KMS-11 (cell line): ENCODE data around the gene LHFPL3.

Source experiments
- H2AFZ ChIP-seq: fragments of 200-600 bp; sonication (generic); 2 replicates; pipeline ENCODE4 v1.6.1; 2016; ENCODE audit warnings: antibody characterized with exemption, mixed run types, low read depth
- H3K27ac ChIP-seq: fragments of 200-600 bp; sonication (generic); 2 replicates; pipeline ENCODE4 v1.6.1; 2016; ENCODE audit warnings: mild to moderate bottlenecking, mixed run types
- H3K27me3 ChIP-seq: fragments of 200-600 bp; sonication (generic); 2 replicates; pipeline ENCODE4 v1.6.1; 2017; ENCODE audit warnings: mild to moderate bottlenecking, low read depth, mixed run types, moderate library complexity; ENCODE audit not compliant: insufficient read depth
- H3K36me3 ChIP-seq: fragments of 200-600 bp; sonication (generic); 2 replicates; pipeline ENCODE4 v1.6.1; 2017; ENCODE audit warnings: mild to moderate bottlenecking, mixed run types; ENCODE audit not compliant: insufficient read depth
- H3K4me1 ChIP-seq: fragments of 200-600 bp; sonication (generic); 2 replicates; pipeline ENCODE4 v1.6.1; 2016; ENCODE audit warnings: mild to moderate bottlenecking, low read depth, mixed run types; ENCODE audit not compliant: poor library complexity, severe bottlenecking
- H3K4me2 ChIP-seq: fragments of 200-600 bp; sonication (generic); 2 replicates; pipeline ENCODE4 v1.7.0; 2016; ENCODE audit warnings: mild to moderate bottlenecking, mixed run types
- H3K4me3 ChIP-seq: fragments of 200-600 bp; sonication (generic); IDR thresholded peaks from 2 replicates; pipeline ENCODE4 v1.6.1; 2017; ENCODE audit warnings: low read depth, low read length, mixed read lengths; ENCODE audit not compliant: insufficient read depth
- H3K79me2 ChIP-seq: fragments of 200-600 bp; sonication (generic); 2 replicates; pipeline ENCODE4 v1.6.1; 2016; ENCODE audit warnings: low read depth, mixed run types; ENCODE audit not compliant: insufficient read depth
- H3K9ac ChIP-seq: fragments of 200-600 bp; sonication (generic); 2 replicates; pipeline ENCODE4 v1.6.1; 2016; ENCODE audit warnings: mild to moderate bottlenecking, mixed run types
- H4K20me1 ChIP-seq: fragments of 200-600 bp; sonication (generic); 2 replicates; pipeline ENCODE4 v1.6.1; 2016; ENCODE audit warnings: mild to moderate bottlenecking, mixed run types; ENCODE audit not compliant: insufficient read depth
- TF ChIP-seq, protein P1 (sequence below): fragments of 200-600 bp; sonication (generic); conservative IDR thresholded peaks from 2 replicates; pipeline ENCODE4 v1.6.1; 2017; ENCODE audit warnings: low read depth, mild to moderate bottlenecking, antibody characterized with exemption, low read length, moderate library complexity, mixed read lengths

LHFPL3 gene

DNA sequence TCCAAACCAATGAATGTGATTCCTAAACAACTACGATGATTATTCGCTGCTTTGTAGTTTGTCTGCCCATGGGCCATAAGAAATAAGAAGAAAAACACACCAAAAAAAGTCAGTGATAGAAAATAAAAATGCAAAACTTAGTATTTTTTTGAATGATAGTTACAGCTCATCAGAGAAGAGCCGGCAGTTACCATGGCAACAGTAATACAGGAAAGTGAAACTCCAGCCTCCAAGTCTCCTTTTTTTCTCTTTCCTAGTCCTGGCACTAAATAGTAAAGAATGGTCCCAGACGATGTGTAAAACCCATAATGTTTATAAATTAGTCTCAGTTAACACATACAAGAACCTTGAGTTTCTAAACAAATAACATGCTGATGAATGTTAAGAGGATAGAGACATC lies 21.6 kb upstream of the LHFPL3 start:
- no peak overlapping the region for H2AFZ ChIP-seq
- H3K4me3 ChIP-seq = no peak overlapping the region
- no peaks in the 10 kb centered on the region for H3K4me1 ChIP-seq
- no peaks in the 10 kb centered on the region for H3K27me3 ChIP-seq
- no peaks in the 10 kb centered on the region for H3K36me3 ChIP-seq
- TF ChIP-seq, protein P1, sequence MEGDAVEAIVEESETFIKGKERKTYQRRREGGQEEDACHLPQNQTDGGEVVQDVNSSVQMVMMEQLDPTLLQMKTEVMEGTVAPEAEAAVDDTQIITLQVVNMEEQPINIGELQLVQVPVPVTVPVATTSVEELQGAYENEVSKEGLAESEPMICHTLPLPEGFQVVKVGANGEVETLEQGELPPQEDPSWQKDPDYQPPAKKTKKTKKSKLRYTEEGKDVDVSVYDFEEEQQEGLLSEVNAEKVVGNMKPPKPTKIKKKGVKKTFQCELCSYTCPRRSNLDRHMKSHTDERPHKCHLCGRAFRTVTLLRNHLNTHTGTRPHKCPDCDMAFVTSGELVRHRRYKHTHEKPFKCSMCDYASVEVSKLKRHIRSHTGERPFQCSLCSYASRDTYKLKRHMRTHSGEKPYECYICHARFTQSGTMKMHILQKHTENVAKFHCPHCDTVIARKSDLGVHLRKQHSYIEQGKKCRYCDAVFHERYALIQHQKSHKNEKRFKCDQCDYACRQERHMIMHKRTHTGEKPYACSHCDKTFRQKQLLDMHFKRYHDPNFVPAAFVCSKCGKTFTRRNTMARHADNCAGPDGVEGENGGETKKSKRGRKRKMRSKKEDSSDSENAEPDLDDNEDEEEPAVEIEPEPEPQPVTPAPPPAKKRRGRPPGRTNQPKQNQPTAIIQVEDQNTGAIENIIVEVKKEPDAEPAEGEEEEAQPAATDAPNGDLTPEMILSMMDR = no peak
- H3K9ac ChIP-seq = no peak overlapping the region
- no peaks in the 10 kb centered on the region for H3K79me2 ChIP-seq
- H3K4me2 ChIP-seq = no peak overlapping the region
- no peaks in the 10 kb centered on the region for H4K20me1 ChIP-seq
- H3K27ac ChIP-seq = no peak overlapping the region

DNA sequence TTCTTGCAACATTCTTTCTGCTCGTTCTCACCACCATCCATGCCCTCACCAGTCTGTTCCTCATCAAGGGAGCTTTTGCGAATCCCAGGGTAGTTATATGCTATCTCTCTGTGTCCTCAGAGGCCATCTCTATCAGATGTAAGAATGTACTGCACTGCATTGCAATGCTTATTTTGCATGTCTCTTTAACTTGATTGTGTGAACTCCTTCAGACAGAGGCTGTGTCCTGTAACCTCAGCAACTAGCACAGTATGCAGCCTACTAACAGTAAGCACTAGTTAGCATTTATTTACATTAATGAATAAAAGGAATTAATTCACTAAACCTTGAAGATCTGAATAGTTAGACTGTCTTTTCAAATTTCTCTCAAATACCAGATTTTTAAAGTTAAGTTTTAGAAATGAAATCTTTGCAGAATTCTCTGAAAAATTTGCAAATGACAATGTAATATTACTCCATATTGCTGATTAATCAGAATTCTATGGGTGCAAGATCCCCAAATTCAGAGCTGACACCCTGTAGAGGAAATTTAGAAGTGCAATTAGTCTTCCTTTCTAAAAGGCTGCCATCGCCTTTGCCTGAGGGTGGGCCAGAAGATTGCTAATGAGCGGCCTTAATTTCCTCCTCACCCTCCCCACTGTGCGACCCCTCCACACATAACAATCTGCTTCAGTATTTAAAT lies 10.3 kb upstream of the LHFPL3 start:
- no peak overlapping the region for H3K4me3 ChIP-seq
- H4K20me1 ChIP-seq = no peaks in the 10 kb centered on the region
- H3K36me3 ChIP-seq = no peaks in the 10 kb centered on the region
- no peak overlapping the region for H2AFZ ChIP-seq
- H3K27me3 ChIP-seq = no peaks in the 10 kb centered on the region
- H3K9ac ChIP-seq = no peak overlapping the region
- H3K4me2 ChIP-seq = no peak overlapping the region
- TF ChIP-seq, protein P1 = no peak
- no peak overlapping the region for H3K27ac ChIP-seq
- H3K4me1 ChIP-seq = no peaks in the 10 kb centered on the region
- H3K79me2 ChIP-seq = no peaks in the 10 kb centered on the region

DNA sequence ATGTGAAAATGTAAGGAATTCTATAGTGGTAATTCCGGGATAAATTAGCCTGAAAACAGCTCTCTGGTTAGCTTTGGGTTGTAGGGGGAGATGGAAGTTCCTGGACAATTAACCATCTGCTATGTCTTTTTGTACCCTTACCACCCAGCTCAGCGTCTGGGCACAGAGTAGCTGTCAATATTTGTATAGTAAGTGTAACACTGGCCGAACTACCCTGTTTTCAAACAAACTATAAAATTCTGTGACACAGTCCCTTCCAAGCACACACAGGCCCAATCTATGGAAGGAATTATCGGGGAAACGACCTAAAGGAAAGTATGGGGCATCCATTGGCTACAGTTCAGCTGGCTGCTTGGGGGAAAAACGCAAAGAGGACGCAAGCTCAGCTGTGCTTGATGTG lies 869 bp upstream of the LHFPL3 start:
- no peak overlapping the region for H3K27ac ChIP-seq
- H2AFZ ChIP-seq = no peak overlapping the region
- no peak overlapping the region for H3K4me3 ChIP-seq
- H3K27me3 ChIP-seq = no peaks in the 10 kb centered on the region
- no peaks in the 10 kb centered on the region for H3K79me2 ChIP-seq
- H3K4me1 ChIP-seq = no peaks in the 10 kb centered on the region
- TF ChIP-seq, protein P1 = no peak
- no peak overlapping the region for H3K4me2 ChIP-seq
- H4K20me1 ChIP-seq = no peaks in the 10 kb centered on the region
- no peaks in the 10 kb centered on the region for H3K36me3 ChIP-seq
- H3K9ac ChIP-seq = no peak overlapping the region

DNA sequence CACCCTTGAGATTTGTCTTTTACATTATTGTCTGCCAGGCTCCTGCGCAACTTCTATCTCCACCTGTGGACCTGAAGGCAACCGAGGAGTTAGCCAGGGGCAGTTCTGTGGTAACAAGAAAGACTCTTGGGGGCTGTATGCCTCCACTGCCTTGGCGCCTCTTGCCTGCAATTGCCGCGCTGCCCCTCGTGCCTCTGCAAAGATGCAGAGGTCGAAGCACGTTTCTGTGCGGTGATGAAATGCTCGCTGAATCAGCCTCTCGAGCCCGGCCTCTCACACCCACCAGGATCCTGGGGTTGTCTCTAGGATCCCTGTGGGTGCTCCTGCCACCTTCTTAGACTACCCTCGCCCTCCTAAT lies 486 bp upstream of the LHFPL3 start:
- H3K4me2 ChIP-seq = no peak overlapping the region
- H3K4me3 ChIP-seq = no peak overlapping the region
- H3K27ac ChIP-seq = no peak overlapping the region
- no peaks in the 10 kb centered on the region for H3K36me3 ChIP-seq
- no peaks in the 10 kb centered on the region for H3K4me1 ChIP-seq
- H4K20me1 ChIP-seq = no peaks in the 10 kb centered on the region
- no peak overlapping the region for H2AFZ ChIP-seq
- H3K27me3 ChIP-seq = no peaks in the 10 kb centered on the region
- H3K9ac ChIP-seq = no peak overlapping the region
- TF ChIP-seq, protein P1 = no peak
- H3K79me2 ChIP-seq = no peaks in the 10 kb centered on the region
